ENCODE data around the gene PTPRR. TPM values are rescaled to one million over a fixed set of nuclear protein-coding genes. Genes with fewer than 3 reads are reported as not detected.

PTPRR gene
- total RNA-seq, 3 donors from 2014 or later: 16.6 to 46.9 (median 25.1) TPM

DNA sequence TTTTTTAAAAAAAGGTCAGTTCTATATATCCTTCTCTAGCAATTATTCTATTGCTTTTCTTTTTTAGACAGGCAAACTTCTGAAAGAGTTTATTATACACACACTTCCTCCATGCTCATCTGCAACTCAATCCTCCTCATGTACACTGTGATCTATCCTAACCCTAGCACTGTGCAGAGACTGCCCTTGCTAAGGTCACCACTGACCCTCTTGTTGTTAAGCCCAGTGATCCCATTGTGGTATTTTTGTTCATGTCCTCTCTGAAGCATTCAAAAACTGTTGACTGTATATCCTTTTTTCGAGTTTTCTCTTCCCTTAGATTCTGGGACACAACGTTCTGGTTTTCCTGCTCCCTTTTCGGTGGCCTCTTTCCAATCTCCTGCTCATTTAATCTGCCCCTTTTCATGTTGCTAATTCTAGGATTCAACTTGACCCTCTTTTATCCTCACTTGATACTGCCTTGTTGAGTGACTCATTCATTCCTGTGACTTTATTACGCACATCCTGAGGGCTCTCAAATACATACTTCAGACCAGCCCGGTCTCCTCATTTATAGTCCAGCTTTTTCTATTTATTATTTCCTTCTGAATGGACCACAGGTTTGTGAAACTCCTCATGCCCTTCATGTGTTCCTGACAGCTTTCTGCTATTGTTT lies 229.4 kb downstream of the PTPRR start:
- TF ChIP-seq CTCF (IDR thresholded peaks at IDR 0.05): no peak
- Histone ChIP-seq H3K4me1 (ENCODE audit: low read depth) (no peaks in the 10 kb centered on the region), H3K4me3 (no peak overlapping the region), H3K9me3 (no peaks in the 10 kb centered on the region), H3K36me3 (ENCODE audit: low read depth) (no peaks in the 10 kb centered on the region)
- ATAC-seq (no peak), DNase-seq (no peak)
- intact Hi-C loops (cut with DNase I, micrococcal nuclease): no loop called here

GRCh38 chr12:70686907-70687306 lies 233.6 kb downstream of the PTPRR start:
- DNase-seq (no peak), ATAC-seq (no peak)
- no peak for TF ChIP-seq CTCF (IDR thresholded peaks at IDR 0.05)
- Histone ChIP-seq H3K9me3 (no peaks in the 10 kb centered on the region), H3K36me3 (ENCODE audit: low read depth) (no peaks in the 10 kb centered on the region), H3K4me1 (ENCODE audit: low read depth) (no peaks in the 10 kb centered on the region), H3K4me3 (no peak overlapping the region)
- intact Hi-C loops (cut with DNase I, micrococcal nuclease): no loop called here

DNA sequence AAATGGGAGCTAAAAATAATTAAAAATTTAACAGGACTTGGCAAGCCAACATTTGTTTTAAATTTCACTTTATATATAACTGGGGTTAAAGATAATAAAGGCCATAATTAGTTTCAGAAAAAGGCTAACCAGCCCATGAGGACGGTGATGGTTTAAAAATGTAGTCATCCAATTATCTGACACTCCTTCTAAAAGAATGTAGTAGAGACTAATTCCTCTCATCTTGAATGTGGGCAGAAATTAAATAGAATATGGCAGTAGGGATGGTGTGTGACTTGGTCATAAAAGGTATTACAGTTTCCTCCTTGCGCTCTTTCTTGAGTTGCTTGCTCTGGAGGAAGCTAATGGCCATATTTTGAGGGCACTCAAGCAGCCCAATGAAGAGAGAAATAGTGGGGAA lies 234.2 kb downstream of the PTPRR start:
- no peak for DNase-seq
- Histone ChIP-seq H3K4me1 (ENCODE audit: low read depth) (no peaks in the 10 kb centered on the region), H3K4me3 (no peak overlapping the region), H3K9me3 (no peaks in the 10 kb centered on the region), H3K36me3 (ENCODE audit: low read depth) (no peaks in the 10 kb centered on the region)
- TF ChIP-seq CTCF (IDR thresholded peaks at IDR 0.05): no peak
- ATAC-seq: no peak
- intact Hi-C loops (cut with DNase I, micrococcal nuclease): no loop called here

DNA sequence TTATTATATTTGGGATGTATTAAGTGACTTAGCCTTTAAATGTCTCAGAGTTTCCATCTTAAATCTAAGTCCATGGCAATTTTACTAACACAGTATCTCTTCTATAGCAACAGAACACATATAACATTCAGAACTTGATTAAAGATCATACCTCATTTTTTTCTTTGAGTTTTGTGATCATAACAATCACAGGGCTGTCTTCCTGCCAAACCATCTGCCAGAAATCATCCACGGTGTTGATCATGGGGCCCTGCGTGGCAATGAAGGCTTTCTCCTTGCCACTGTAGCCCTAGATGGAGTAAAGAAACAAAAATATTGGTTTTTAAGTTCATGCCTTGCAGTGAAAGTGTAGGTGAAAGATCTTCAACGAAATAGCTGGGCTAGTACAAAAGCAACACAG lies 236.6 kb downstream of the PTPRR start:
- DNase-seq: no peak
- intact Hi-C loops (cut with DNase I, micrococcal nuclease): no loop called here
- no peak overlapping the region for H3K4me3 ChIP-seq
- no peak for TF ChIP-seq CTCF (IDR thresholded peaks at IDR 0.05)
- no peaks in the 10 kb centered on the region for H3K9me3 ChIP-seq
- no peaks in the 10 kb centered on the region for H3K36me3 ChIP-seq (ENCODE audit: low read depth)
- no peaks in the 10 kb centered on the region for H3K4me1 ChIP-seq (ENCODE audit: low read depth)
- no peak for ATAC-seq

GRCh38 chr12:70671698-70672097 lies 248.8 kb downstream of the PTPRR start:
- ATAC-seq (no peak), DNase-seq (no peak)
- intact Hi-C loops (cut with DNase I, micrococcal nuclease): no loop called here
- Histone ChIP-seq H3K36me3 (ENCODE audit: low read depth) (no peaks in the 10 kb centered on the region), H3K4me3 (no peak overlapping the region), H3K4me1 (ENCODE audit: low read depth) (no peaks in the 10 kb centered on the region), H3K9me3 (no peaks in the 10 kb centered on the region)
- TF ChIP-seq CTCF (IDR thresholded peaks at IDR 0.05): no peak

GRCh38 chr12:70670948-70671347 lies 249.6 kb downstream of the PTPRR start:
- Histone ChIP-seq H3K9me3 (no peaks in the 10 kb centered on the region), H3K36me3 (ENCODE audit: low read depth) (no peaks in the 10 kb centered on the region), H3K4me3 (no peak overlapping the region), H3K4me1 (ENCODE audit: low read depth) (no peaks in the 10 kb centered on the region)
- ATAC-seq (no peak), DNase-seq (no peak)
- intact Hi-C loops (cut with DNase I, micrococcal nuclease): no loop called here
- no peak for TF ChIP-seq CTCF (IDR thresholded peaks at IDR 0.05)
